Stimulated activated CD4-positive, alpha-beta T cell treated with anti-CD3 and anti-CD28 coated beads, Interleukin-2, amount 100 ng/mL, for 4 hours (primary cell): Measurements from ENCODE around the gene TLK2.
"Not testable (repeated sequence)": the region's sequence is repeated elsewhere in the genome, so short reads cannot be mapped to it uniquely, and the experiment has no call there.

Experiments
- DNase-seq: peaks from one replicate; pipeline ENCODE4 v3.0.0-alpha.2; 2020; ENCODE audit warnings: low read depth

The TLK2 gene

DNA sequence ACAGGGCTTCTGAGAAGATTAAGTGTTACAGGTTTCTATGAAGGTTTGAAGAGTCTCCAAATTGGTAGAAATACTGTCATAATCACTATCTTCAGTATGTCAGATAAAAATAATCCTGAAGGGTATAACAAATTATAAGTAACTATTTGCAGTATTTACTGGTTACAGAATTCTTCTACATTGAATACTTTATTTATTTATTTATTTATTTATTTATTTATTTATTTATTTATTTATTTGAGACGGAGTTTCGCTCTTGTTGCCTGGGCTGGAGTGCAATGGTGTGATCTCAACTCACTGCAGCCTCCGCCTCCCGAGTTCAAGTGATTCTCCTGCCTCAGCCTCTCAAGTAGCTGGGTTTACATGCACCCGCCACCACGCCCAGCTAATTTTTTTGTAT is 125.2 kb downstream of the TLK2 start:
- DNase-seq, result not testable (repeated sequence)

DNA sequence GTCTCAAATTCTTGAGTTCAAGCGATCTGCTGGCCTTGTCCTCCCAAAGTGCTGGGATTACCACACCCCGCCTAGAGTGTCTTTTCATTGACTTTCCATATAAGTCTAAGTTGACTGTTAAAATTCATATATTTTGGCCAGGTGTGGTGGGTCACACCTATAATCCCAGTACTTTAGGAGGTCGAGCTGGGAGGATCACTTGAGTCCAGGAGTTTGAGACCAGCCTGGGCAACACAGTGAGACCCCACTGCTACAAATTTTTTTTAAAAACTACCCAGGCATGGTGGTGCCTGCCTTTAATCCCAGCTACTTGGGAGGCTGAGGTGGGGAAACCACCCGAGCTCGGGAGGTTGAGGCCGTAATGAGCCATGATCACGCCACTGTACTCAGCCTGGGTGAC is 127.0 kb downstream of the TLK2 start:
- DNase-seq, result no peak

DNA sequence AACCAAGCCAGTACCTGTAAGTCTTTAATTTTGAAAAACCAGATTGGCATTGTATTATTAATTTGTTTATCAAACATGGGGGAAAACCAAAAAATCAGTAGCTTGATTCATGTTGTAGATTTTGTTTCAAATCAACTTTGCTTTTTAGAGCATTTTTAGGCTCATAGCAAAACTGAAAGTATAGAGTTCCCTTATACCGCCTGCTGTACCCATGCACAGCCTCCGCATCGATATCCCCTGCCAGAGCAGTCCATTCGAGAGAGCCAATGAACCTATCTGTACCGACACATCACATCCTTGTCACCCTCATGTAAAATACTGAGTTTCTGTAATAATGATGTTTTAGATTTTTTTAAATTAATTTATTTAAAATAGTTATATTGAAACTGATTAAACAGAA is 132.7 kb downstream of the TLK2 start:
- DNase-seq, result no peak

DNA sequence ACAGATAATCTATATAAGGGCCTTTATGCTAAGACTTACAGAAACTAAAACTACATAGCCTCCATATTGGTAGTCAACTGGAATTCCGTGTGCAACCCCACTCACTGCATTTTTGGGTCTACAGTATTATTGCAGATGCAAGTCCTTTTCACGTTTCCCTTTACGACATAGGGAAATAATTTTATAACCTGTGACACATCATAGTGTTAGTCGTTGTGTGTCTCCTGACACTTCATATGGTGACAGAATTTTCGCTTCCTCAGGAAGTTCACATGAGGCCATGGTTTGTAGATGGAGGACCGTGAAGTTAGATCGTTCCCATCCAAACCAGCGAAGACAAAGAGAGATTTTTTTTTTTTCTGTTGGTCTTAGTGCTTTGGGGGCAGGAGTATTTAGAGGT is 133.1 kb downstream of the TLK2 start:
- DNase-seq, result no peak

DNA sequence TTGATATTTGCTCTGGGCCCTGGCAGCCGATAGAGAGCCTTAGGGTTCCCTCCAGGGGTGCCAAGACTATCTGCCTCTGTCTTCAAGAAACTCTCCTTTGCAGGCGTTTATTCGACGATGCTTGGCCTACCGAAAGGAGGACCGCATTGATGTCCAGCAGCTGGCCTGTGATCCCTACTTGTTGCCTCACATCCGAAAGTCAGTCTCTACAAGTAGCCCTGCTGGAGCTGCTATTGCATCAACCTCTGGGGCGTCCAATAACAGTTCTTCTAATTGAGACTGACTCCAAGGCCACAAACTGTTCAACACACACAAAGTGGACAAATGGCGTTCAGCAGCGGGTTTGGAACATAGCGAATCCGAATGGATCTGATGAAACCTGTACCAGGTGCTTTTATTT is 133.7 kb downstream of the TLK2 start:
- not testable (repeated sequence) for DNase-seq

DNA sequence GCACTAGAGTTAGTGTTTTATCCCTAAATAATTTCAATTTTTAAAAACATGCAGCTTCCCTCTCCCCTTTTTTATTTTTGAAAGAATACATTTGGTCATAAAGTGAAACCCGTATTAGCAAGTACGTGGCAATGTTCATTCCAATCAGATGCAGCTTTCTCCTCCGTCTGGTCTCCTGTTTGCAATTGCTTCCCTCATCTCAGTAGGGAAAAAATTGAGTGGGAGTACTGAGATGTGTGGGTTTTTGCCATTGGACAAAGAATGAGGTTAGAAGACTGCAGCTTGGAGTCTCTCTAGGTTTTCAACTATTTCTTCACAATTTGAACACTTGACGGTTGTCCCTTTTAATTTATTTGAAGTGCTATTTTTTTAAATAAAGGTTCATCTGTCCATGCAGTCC is 134.5 kb downstream of the TLK2 start:
- DNase-seq, result not testable (repeated sequence)

DNA sequence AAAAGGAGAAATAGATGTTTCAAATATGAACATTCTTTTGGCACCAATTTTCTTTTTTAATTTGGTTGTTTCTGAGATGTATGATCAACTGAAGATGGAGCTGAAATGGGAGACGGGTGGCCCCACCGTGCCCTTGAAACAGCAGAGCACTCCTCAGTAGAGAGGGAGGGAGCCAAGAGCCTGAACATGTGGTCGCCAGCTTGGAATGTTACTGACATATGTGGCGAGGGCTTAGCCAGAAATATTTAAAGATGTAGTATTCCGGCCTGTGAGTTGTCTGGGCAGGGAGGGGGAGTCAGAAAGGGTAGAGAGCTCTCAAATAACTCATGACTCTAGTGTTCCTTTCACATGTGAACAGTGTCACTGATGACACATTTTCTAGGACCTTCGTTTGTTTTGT is 135.5 kb downstream of the TLK2 start:
- DNase-seq, result no peak

DNA sequence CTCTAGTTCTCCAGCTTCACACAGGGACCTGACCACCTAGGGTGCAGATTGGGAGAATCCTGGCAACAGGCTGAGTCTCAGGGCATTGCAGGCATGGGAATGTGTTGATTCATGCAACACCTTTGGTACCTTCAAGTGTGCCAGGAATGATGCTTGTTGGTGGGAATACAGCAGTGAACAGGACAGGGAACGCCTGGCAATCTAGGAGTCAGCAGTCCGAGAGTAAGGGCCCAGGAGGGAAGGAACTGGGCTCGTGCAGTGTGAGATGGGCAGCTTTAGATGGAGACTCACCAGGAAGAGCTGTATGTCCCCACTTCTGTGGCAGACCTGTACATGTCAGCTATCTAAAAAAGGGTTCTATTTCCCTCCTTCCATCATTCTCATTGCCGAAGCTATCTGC is 136.9 kb downstream of the TLK2 start:
- DNase-seq, result no peak

DNA sequence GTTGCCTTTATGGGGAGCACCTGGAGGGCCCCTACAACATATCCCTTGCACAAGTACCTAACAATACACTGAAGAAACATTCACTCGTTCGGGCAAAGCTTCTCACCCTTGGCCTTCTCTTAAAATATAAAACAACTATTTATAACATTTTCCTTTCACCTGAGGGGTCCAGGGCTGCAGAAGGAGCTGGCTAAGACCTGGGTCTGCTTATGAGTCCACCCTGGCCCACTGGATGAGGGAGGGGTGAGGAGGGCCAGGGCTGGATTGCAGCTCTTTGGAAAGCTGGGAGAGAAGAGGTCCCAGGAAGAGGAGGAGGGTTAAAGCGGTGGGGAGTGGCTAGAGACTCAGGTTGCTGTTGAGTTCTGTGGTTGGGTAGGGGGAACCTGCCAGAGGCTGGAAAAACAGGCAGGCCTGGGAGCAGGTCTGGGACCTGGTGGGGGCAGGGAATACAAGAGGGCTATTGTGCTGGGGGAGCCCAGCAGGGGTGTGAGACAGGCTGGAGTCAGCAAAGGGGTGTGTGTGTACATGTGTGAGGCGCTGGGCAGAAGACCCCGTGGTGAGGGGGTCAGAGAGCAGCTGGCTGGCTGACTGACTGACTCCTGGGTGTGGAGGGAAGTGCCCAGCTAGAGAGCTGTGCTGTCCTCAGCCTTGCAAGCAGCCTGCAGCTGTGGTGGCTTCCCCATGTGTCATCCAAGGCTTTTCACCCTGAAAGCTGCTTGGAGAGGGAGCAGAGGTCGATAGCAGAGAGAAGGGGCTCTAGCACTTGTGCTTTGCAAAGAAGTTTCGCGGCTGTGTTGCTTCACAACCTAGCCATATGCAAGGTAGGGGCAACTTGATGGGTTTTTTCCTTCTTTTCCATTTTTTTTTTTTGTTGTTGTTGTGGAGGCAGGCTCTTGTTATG is 138.6 kb downstream of the TLK2 start:
- no peak for DNase-seq

DNA sequence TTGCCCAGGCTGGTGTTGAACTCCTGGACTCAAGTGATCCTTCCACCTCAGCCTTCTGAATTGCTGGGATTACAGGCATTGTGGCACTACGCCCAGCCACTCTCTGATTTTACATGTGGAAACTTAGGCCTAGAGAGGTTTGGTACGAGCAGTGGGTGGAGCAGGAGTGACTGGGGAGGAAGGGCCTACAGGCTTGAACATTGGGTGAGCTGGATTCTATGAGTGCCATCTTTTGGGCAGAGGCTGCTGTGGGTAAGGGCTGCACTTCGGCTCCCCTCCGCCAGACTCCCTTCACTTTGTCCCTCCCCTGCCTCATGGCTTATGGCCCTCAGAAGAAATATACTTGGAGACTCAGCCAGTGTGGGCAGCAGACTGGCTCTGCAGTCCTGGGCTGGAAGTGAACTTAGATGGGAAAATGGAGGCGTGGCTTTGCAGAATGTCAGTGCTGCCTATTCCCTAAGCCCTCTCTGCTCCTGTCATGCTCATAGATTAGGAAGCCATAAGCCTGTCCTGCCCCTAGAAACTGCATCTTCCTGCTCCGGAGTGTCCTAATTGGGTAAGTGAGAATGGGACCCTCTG is 139.4 kb downstream of the TLK2 start:
- no peak for DNase-seq

DNA sequence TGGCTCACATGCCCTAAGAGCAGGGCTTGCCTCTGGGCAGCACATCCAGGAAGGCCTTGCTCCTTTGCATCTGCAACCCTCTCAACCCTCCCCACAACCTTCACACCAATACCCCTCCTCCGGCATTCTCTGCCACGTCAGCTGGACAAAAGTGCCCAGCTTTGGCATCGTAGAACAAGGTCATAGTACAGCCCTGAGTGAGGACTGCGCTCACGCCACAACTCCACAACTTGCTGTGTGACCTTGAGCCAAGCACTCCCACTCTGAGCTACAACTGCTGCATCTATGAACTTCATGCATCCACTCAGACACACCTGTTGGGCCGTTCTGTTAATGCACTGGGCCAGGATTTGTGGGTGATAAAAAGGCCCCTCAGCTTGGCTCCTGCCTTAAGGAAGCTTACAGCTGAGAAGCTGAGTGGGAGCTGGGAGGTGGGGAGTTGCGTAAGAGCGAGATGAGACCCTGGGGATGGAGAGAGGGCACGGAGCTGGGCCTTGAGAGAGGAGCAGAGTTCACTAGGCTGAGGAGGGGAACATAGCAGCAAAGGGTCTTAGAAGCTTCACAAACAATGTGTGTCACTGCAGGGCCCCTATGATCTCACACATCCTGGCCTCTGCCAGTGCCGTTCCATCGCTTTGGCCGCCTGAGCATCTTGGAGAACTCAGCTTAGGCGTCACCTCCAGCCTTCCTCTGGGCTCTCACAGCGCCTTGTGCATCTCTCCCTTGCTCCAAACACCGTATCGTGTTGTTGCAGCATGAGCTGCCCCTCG is 140.2 kb downstream of the TLK2 start:
- DNase-seq, result no peak

DNA sequence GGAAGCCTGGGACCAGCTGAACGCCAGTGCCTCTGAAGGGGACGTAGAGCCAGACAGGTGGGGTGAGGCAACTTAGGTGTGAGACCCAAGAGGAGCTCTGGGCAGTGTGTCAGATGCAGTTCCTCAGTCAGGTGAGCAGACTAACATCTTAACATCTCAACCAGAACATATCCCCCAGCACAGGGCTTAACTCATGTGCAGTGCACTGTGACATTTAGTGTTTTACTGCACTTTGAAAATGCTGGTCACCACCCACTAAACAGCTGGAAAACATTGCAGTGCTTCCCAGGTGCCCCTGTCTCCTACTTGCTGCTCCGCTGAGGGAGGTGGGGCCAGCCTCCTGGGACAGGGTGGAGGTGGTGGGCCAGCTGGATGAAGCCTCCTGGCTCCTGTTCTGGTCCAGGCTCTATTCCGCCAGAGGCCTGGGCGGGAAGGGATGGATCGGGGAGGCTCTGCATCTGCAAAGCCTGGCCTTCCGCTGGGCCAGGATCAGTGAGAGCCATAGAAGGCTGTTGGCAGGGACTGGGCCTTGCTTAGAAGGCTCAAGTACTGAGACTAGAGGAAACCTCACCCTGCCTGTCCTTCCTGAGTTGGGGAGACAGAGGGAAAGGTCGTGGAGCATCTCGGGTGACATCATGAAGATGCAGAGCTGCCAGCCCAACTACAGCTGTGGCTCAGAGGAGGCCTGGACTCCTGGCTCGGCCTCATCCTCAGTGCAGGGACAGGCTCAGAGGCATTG is 141.0 kb downstream of the TLK2 start:
- no peak for DNase-seq

DNA sequence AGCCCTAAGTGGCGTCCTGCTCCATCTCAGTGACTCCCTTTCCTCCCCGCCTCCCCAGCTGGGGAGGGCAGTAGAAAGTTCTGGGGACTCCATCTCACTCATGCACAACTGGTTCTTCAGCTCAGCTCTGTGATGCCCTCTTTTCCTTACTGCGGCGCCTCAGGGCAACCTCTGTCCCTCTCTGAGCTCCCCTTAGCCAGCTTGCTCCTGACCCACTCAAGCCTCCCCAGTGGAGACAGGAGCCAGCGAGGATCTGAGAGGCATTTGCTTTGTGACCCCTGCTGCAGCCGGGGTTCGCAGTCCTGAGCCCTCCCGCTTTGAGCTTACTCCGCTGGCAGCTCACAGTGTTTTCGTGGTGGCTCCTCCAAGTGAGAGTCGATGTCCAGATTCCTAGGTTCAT is 142.6 kb downstream of the TLK2 start:
- no peak for DNase-seq

DNA sequence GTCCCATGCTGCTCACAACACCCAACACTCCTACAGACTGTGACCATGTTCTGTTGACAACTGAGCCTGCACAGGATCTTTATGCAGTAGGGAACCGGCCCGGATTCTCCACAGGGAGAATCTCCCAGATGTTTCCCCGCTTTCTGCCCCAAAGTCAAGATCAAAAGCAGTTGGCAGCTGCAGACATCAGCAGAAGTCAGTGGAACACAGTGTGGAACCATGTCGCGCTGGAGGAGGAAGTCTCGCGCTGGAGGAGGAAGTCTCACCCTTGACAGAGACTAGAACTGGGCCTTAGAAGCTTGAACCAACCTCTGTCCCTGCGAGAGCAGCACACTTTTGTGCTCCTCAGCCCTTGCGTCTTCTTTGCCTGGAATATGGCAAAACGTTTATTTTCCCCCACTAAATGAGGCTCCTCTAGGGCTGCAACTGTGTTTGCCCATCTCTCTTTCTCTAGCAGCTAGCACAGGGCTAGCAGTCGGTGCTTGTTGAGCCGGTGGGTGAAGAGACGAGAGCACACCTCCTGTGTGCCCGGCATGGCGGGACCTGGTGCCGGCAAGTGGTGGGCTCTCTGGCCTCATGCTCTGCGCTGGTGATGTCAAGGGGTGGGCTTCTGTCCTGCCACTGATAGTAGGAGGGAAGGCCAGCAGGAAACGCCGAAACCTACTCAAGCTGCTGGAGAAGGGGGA is 146.7 kb downstream of the TLK2 start:
- no peak for DNase-seq

DNA sequence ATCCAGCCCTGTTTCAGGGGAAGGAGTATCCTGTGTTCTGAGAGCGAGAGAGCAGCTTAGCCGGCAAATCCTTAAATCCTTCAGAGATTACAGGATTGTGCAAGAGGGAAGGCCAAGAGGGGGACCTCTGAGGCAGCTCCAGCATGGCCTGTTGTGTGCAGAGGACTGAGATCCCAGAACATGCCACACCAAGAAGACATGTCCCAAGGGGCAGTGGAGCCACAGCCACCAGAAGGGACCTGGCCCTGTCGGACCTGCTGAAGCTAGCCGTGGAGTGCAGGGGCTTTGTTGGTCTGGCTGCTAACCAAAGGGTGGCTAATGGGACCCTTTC is 147.2 kb downstream of the TLK2 start:
- no peak for DNase-seq

DNA sequence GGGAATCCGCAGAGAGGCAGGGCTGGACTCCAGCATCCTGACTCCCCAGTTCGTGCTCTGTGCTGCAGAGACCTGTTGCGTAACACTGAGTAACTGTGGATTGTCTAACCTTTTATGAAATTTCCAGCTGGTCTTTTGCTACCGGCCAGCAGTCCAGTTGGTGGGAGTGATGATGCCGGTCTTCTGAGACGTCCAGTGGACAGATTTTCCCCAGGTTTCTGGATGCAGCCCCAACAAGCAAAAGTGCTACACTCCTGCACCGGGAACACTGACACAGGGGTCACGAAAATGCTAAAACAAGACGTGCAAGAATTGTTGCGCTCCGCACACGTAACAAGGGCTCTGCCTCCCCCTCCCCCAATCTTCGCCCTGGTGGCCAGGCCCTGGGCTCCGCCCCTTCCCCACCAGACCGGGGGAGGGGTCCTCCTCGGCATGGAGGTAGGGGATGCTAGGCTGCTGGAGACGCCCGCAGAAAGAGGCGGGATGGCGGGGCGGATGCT is 148.1 kb downstream of the TLK2 start:
- DNase-seq, result no peak

DNA sequence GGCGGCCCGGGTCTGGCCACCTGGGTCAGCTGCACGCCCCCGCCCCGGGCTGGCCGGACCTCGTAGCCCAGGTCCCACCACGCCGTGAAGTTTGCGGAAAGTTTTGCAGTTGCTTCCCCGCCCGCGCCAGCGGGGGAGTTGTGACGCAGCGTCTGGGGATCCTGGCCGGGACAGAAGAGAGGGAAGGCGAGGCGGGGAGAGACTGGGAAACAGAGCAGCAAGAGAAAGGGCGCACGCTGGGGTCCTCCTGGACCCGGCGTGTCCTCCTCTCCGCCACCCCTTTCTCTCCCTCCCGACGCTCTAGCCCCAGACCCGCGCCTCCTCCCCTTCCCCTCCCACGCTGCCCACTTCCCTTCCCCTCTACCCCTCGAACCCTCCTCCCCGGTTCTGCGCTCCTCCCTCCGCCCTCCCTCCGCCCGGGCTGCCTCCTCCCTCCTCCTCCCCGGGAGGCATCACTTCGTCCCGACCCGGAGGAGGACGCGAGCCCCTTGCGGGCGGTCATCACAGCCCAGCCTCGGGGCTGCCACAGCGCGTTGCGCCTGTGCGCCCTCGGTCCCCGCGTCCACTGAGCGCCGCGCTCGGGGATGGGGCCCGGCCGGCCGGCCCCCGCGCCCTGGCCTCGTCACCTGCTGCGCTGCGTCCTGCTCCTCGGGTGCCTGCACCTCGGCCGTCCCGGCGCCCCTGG is 148.7 kb downstream of the TLK2 start, which contains the start of gene MRC2:
MRC2 (plus strand) TSS at position 452 of the 685 bp plus-strand sequence; CDS start at position 585, 133 bp downstream.
- peak; percentile 55 for DNase-seq

DNA sequence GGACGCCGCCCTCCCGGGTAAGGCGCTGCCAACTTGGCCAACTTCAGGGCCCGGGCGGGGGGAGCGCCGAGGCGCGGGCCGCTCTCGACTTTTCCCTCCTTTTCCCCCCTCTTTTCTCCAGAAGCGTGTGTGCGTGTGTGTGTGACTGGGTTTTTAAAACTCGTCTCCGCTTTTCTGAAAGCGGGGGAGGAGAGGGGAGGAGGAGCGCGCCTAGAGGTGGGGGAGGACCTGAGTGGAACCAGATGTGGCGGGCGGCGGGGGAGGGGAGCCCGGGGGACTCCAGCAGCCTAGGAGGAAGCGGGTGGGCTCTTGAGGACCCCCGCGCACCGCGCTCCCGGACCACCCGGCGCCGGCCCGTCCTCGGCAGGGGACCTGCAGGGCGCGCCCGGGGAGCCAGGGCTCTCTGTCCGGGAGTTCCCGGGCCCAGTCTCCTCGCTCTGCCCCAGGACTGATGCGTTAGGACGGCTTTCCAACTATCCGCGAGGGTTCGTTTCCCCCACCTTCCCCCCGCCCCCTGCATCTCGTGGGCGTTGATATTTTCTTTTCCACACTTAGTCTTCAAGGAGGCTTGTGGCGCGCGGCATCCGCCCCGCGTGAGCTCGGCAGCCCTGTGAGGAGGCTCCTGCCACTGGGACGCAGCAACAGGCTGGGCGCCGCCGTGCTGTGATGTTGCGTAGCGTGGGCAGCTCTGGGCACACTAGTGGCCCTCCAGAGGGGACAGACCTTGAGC is 149.4 kb downstream of the TLK2 start:
- DNase-seq, result peak; percentile 58

DNA sequence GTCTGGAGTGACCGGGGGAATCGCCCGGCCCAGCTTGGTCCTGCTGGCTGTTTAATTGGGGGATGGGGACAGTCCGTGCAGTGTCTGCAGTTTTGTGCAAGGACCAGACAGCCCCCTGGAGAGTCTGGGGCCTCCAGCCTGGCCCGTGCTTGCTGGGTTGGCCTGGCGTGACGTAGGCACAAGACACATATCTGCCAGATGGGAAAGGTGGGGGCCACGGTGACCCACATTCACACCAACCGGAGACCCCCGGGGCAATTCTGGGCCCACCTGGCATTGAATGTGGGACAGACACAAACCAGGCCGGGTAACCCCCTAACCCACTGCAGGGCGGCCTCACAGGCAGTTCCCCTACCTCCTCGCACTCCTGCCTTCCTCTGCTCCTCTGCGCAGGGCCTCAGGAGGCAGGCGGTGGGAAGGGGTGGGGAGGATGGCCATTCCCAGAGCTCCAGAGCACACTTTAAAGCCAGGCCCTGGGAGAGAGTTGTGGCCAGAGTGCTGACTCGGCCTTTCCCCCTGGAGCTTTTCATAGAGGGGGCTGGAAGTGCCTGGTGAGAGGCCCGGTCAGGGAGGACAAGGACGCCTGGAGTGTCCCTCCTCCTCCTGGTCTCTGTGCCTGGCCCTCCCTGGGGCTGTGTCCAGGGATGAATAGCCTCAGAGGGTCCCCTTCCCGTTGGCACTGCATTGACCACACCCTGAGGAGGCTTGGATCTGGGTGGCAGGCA is 150.4 kb downstream of the TLK2 start:
- DNase-seq, result no peak
